ENCODE measurements around the gene DRICH1. TPM values are rescaled to one million over a fixed set of nuclear protein-coding genes. Genes with fewer than 3 reads are reported as not detected.
"Not testable (repeated sequence)": the region's sequence is repeated elsewhere in the genome, so short reads cannot be mapped to it uniquely, and the experiment has no call there.

The DRICH1 gene
- total RNA-seq, 1 donor from 2014 or later: 0.43 TPM

GRCh38 chr22:23575601-23576000 lies 56.5 kb downstream of the DRICH1 start:
- Mint-ChIP-seq H3K27ac (ENCODE audit: unreplicated experiment) (no peak overlapping the region), H3K36me3 (ENCODE audit: unreplicated experiment) (no peaks in the 10 kb centered on the region), H3K27me3 (ENCODE audit: unreplicated experiment) (peaks cover 26% of the 10 kb centered on the region), H3K4me1 (ENCODE audit: unreplicated experiment) (no peaks in the 10 kb centered on the region), H3K9me3 (ENCODE audit: unreplicated experiment) (peaks cover 4% of the 10 kb centered on the region), H3K4me3 (ENCODE audit: unreplicated experiment) (no peak overlapping the region)
- no peak for DNase-seq (ENCODE audit: extremely low spot score, unreplicated experiment)
- no peak for TF ChIP-seq CTCF (IDR thresholded peaks at IDR 0.05)

GRCh38 chr22:23574877-23575276 lies 57.2 kb downstream of the DRICH1 start:
- TF ChIP-seq CTCF (IDR thresholded peaks at IDR 0.05): no peak
- Mint-ChIP-seq H3K36me3 (ENCODE audit: unreplicated experiment) (no peaks in the 10 kb centered on the region), H3K4me3 (ENCODE audit: unreplicated experiment) (no peak overlapping the region), H3K27ac (ENCODE audit: unreplicated experiment) (no peak overlapping the region), H3K9me3 (ENCODE audit: unreplicated experiment) (peaks cover 4% of the 10 kb centered on the region), H3K4me1 (ENCODE audit: unreplicated experiment) (no peaks in the 10 kb centered on the region), H3K27me3 (ENCODE audit: unreplicated experiment) (peaks cover 26% of the 10 kb centered on the region)
- no peak for DNase-seq (ENCODE audit: extremely low spot score, unreplicated experiment)

- no peak for DNase-seq (ENCODE audit: extremely low spot score, unreplicated experiment)
- H3K9me3 Mint-ChIP-seq (ENCODE audit: unreplicated experiment): peaks cover 4% of the 10 kb centered on the region
- H3K36me3 Mint-ChIP-seq (ENCODE audit: unreplicated experiment): no peaks in the 10 kb centered on the region
- H3K27ac Mint-ChIP-seq (ENCODE audit: unreplicated experiment): no peak overlapping the region
- no peaks in the 10 kb centered on the region for H3K4me1 Mint-ChIP-seq (ENCODE audit: unreplicated experiment)
- no peak overlapping the region for H3K4me3 Mint-ChIP-seq (ENCODE audit: unreplicated experiment)
- no peak for TF ChIP-seq CTCF (IDR thresholded peaks at IDR 0.05)
- H3K27me3 Mint-ChIP-seq (ENCODE audit: unreplicated experiment): peaks cover 26% of the 10 kb centered on the region
Measured at GRCh38 chr22:23574371-23574811, 57.7 kb downstream of the DRICH1 start.

- not testable (repeated sequence) for H3K4me1 Mint-ChIP-seq (ENCODE audit: unreplicated experiment); H3K9me3 Mint-ChIP-seq (ENCODE audit: unreplicated experiment); H3K27ac Mint-ChIP-seq (ENCODE audit: unreplicated experiment); H3K36me3 Mint-ChIP-seq (ENCODE audit: unreplicated experiment); H3K4me3 Mint-ChIP-seq (ENCODE audit: unreplicated experiment); DNase-seq (ENCODE audit: extremely low spot score, unreplicated experiment)
- H3K27me3 Mint-ChIP-seq (ENCODE audit: unreplicated experiment): peaks cover 26% of the 10 kb centered on the region
Measured at GRCh38 chr22:23573701-23574235, 58.4 kb downstream of the DRICH1 start.

- not testable (repeated sequence) for H3K36me3 Mint-ChIP-seq (ENCODE audit: unreplicated experiment); DNase-seq (ENCODE audit: extremely low spot score, unreplicated experiment); H3K27ac Mint-ChIP-seq (ENCODE audit: unreplicated experiment); H3K9me3 Mint-ChIP-seq (ENCODE audit: unreplicated experiment); H3K4me1 Mint-ChIP-seq (ENCODE audit: unreplicated experiment); H3K4me3 Mint-ChIP-seq (ENCODE audit: unreplicated experiment)
- H3K27me3 Mint-ChIP-seq (ENCODE audit: unreplicated experiment): peaks cover 26% of the 10 kb centered on the region
Measured at GRCh38 chr22:23573106-23573505, 59.0 kb downstream of the DRICH1 start.

- H3K27ac Mint-ChIP-seq (ENCODE audit: unreplicated experiment): no peak overlapping the region
- H3K27me3 Mint-ChIP-seq (ENCODE audit: unreplicated experiment): peaks cover 23% of the 10 kb centered on the region
- H3K4me3 Mint-ChIP-seq (ENCODE audit: unreplicated experiment): no peak overlapping the region
- peaks cover 4% of the 10 kb centered on the region for H3K9me3 Mint-ChIP-seq (ENCODE audit: unreplicated experiment)
- no peak for TF ChIP-seq CTCF (IDR thresholded peaks at IDR 0.05)
- peaks cover 8% of the 10 kb centered on the region for H3K4me1 Mint-ChIP-seq (ENCODE audit: unreplicated experiment)
- no peak for DNase-seq (ENCODE audit: extremely low spot score, unreplicated experiment)
- no peaks in the 10 kb centered on the region for H3K36me3 Mint-ChIP-seq (ENCODE audit: unreplicated experiment)
Measured at GRCh38 chr22:23571486-23571885, 60.6 kb downstream of the DRICH1 start.

Data from osteocyte (in vitro differentiated cells).